Measurements from ENCODE around the gene KIF20B. TPM values are rescaled to one million over a fixed set of nuclear protein-coding genes. Genes with fewer than 3 reads are reported as not detected.

The KIF20B gene
- total and polyA plus RNA-seq, 2 experiments from 2014 or later = 8.3 to 12.1 TPM

GRCh38 chr10:89805599-89806013 is 104.2 kb downstream of the KIF20B start:
- Histone ChIP-seq H3K9me3 (ENCODE audit: low read depth) (no peaks in the 10 kb centered on the region), H3K4me1 (ENCODE audit: low read depth) (no peaks in the 10 kb centered on the region), H3K4me3 (no peak overlapping the region), H3K27ac (no peak overlapping the region), H3K27me3 (no peaks in the 10 kb centered on the region), H3K36me3 (no peaks in the 10 kb centered on the region)
- TF ChIP-seq CTCF (IDR thresholded peaks at IDR 0.05; ENCODE audit: low read depth, low read length) = no peak
- DNase-seq (ENCODE audit: low read depth in 1 of 2, low spot score in 1 of 2) = no peak

- H3K4me1 ChIP-seq (ENCODE audit: low read depth) = no peaks in the 10 kb centered on the region
- H3K27me3 ChIP-seq = no peaks in the 10 kb centered on the region
- no peak for TF ChIP-seq CTCF (IDR thresholded peaks at IDR 0.05; ENCODE audit: low read depth, low read length)
- no peak overlapping the region for H3K4me3 ChIP-seq
- no peak for DNase-seq (ENCODE audit: low read depth in 1 of 2, low spot score in 1 of 2)
- no peaks in the 10 kb centered on the region for H3K36me3 ChIP-seq
- H3K27ac ChIP-seq = no peak overlapping the region
- no peaks in the 10 kb centered on the region for H3K9me3 ChIP-seq (ENCODE audit: low read depth)
Measured at GRCh38 chr10:89808842-89809241, 107.5 kb downstream of the KIF20B start.

- Histone ChIP-seq H3K4me3 (no peak overlapping the region), H3K9me3 (ENCODE audit: low read depth) (no peaks in the 10 kb centered on the region), H3K27me3 (no peaks in the 10 kb centered on the region), H3K27ac (no peak overlapping the region), H3K4me1 (ENCODE audit: low read depth) (peaks cover 7% of the 10 kb centered on the region), H3K36me3 (no peaks in the 10 kb centered on the region)
- no peak for DNase-seq (ENCODE audit: low read depth in 1 of 2, low spot score in 1 of 2)
- TF ChIP-seq CTCF (IDR thresholded peaks at IDR 0.05; ENCODE audit: low read depth, low read length) = no peak
Measured at GRCh38 chr10:89809766-89810165, 108.4 kb downstream of the KIF20B start.

- Histone ChIP-seq H3K9me3 (ENCODE audit: low read depth) (no peaks in the 10 kb centered on the region), H3K27me3 (no peaks in the 10 kb centered on the region), H3K4me3 (no peak overlapping the region), H3K36me3 (no peaks in the 10 kb centered on the region), H3K27ac (no peak overlapping the region), H3K4me1 (ENCODE audit: low read depth) (peaks cover 7% of the 10 kb centered on the region)
- no peak for TF ChIP-seq CTCF (IDR thresholded peaks at IDR 0.05; ENCODE audit: low read depth, low read length)
- no peak for DNase-seq (ENCODE audit: low read depth in 1 of 2, low spot score in 1 of 2)
Measured at GRCh38 chr10:89810908-89811525, 109.6 kb downstream of the KIF20B start.

GRCh38 chr10:89813546-89813945 is 112.2 kb downstream of the KIF20B start:
- no peaks in the 10 kb centered on the region for H3K9me3 ChIP-seq (ENCODE audit: low read depth)
- TF ChIP-seq CTCF (IDR thresholded peaks at IDR 0.05; ENCODE audit: low read depth, low read length) = no peak
- peaks cover 7% of the 10 kb centered on the region for H3K4me1 ChIP-seq (ENCODE audit: low read depth)
- DNase-seq (ENCODE audit: low read depth in 1 of 2, low spot score in 1 of 2) = no peak
- H3K27me3 ChIP-seq = no peaks in the 10 kb centered on the region
- H3K36me3 ChIP-seq = no peaks in the 10 kb centered on the region
- H3K27ac ChIP-seq = no peak overlapping the region
- no peak overlapping the region for H3K4me3 ChIP-seq

Measured in cardiac muscle cell (in vitro differentiated cells and primary cell).